KMS-11 (cell line): ENCODE data around the gene TSPAN15.

Experiments used
- H2AFZ ChIP-seq: fragments of 200-600 bp; sonication (generic); 2 replicates; pipeline ENCODE4 v1.6.1; 2016; ENCODE audit warnings: antibody characterized with exemption, mixed run types, low read depth
- H3K27ac ChIP-seq: fragments of 200-600 bp; sonication (generic); 2 replicates; pipeline ENCODE4 v1.6.1; 2016; ENCODE audit warnings: mild to moderate bottlenecking, mixed run types
- H3K27me3 ChIP-seq: fragments of 200-600 bp; sonication (generic); 2 replicates; pipeline ENCODE4 v1.6.1; 2017; ENCODE audit warnings: mild to moderate bottlenecking, low read depth, mixed run types, moderate library complexity; ENCODE audit not compliant: insufficient read depth
- H3K36me3 ChIP-seq: fragments of 200-600 bp; sonication (generic); 2 replicates; pipeline ENCODE4 v1.6.1; 2017; ENCODE audit warnings: mild to moderate bottlenecking, mixed run types; ENCODE audit not compliant: insufficient read depth
- H3K4me1 ChIP-seq: fragments of 200-600 bp; sonication (generic); 2 replicates; pipeline ENCODE4 v1.6.1; 2016; ENCODE audit warnings: mild to moderate bottlenecking, low read depth, mixed run types; ENCODE audit not compliant: poor library complexity, severe bottlenecking
- H3K4me2 ChIP-seq: fragments of 200-600 bp; sonication (generic); 2 replicates; pipeline ENCODE4 v1.7.0; 2016; ENCODE audit warnings: mild to moderate bottlenecking, mixed run types
- H3K4me3 ChIP-seq: fragments of 200-600 bp; sonication (generic); IDR thresholded peaks from 2 replicates; pipeline ENCODE4 v1.6.1; 2017; ENCODE audit warnings: low read depth, low read length, mixed read lengths; ENCODE audit not compliant: insufficient read depth
- H3K79me2 ChIP-seq: fragments of 200-600 bp; sonication (generic); 2 replicates; pipeline ENCODE4 v1.6.1; 2016; ENCODE audit warnings: low read depth, mixed run types; ENCODE audit not compliant: insufficient read depth
- H3K9ac ChIP-seq: fragments of 200-600 bp; sonication (generic); 2 replicates; pipeline ENCODE4 v1.6.1; 2016; ENCODE audit warnings: mild to moderate bottlenecking, mixed run types
- H4K20me1 ChIP-seq: fragments of 200-600 bp; sonication (generic); 2 replicates; pipeline ENCODE4 v1.6.1; 2016; ENCODE audit warnings: mild to moderate bottlenecking, mixed run types; ENCODE audit not compliant: insufficient read depth
- TF ChIP-seq, protein P1 (sequence below): fragments of 200-600 bp; sonication (generic); conservative IDR thresholded peaks from 2 replicates; pipeline ENCODE4 v1.6.1; 2017; ENCODE audit warnings: low read depth, mild to moderate bottlenecking, antibody characterized with exemption, low read length, moderate library complexity, mixed read lengths

The TSPAN15 gene

GRCh38 chr10:69417542-69417941 lies 33.7 kb upstream of the TSPAN15 start:
- TF ChIP-seq, protein P1, sequence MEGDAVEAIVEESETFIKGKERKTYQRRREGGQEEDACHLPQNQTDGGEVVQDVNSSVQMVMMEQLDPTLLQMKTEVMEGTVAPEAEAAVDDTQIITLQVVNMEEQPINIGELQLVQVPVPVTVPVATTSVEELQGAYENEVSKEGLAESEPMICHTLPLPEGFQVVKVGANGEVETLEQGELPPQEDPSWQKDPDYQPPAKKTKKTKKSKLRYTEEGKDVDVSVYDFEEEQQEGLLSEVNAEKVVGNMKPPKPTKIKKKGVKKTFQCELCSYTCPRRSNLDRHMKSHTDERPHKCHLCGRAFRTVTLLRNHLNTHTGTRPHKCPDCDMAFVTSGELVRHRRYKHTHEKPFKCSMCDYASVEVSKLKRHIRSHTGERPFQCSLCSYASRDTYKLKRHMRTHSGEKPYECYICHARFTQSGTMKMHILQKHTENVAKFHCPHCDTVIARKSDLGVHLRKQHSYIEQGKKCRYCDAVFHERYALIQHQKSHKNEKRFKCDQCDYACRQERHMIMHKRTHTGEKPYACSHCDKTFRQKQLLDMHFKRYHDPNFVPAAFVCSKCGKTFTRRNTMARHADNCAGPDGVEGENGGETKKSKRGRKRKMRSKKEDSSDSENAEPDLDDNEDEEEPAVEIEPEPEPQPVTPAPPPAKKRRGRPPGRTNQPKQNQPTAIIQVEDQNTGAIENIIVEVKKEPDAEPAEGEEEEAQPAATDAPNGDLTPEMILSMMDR = no peak

GRCh38 chr10:69418052-69418752 lies 33.1 kb upstream of the TSPAN15 start:
- H3K4me1 ChIP-seq = peaks cover 4% of the 10 kb centered on the region
- H3K4me2 ChIP-seq = no peak overlapping the region
- no peak overlapping the region for H3K27ac ChIP-seq
- no peaks in the 10 kb centered on the region for H4K20me1 ChIP-seq
- TF ChIP-seq, protein P1 = no peak
- H3K79me2 ChIP-seq = no peaks in the 10 kb centered on the region
- no peak overlapping the region for H2AFZ ChIP-seq
- H3K36me3 ChIP-seq = no peaks in the 10 kb centered on the region
- no peaks in the 10 kb centered on the region for H3K27me3 ChIP-seq
- H3K9ac ChIP-seq = no peak overlapping the region
- no peak overlapping the region for H3K4me3 ChIP-seq

More at GRCh38 chr10:69417542-69417941, 33.7 kb upstream of the TSPAN15 start:
- Histone ChIP-seq H2AFZ (no peak overlapping the region), H4K20me1 (no peaks in the 10 kb centered on the region), H3K4me2 (no peak overlapping the region), H3K36me3 (no peaks in the 10 kb centered on the region), H3K79me2 (no peaks in the 10 kb centered on the region), H3K4me1 (peaks cover 4% of the 10 kb centered on the region), H3K27me3 (no peaks in the 10 kb centered on the region), H3K4me3 (no peak overlapping the region), H3K9ac (no peak overlapping the region), H3K27ac (no peak overlapping the region)

DNA sequence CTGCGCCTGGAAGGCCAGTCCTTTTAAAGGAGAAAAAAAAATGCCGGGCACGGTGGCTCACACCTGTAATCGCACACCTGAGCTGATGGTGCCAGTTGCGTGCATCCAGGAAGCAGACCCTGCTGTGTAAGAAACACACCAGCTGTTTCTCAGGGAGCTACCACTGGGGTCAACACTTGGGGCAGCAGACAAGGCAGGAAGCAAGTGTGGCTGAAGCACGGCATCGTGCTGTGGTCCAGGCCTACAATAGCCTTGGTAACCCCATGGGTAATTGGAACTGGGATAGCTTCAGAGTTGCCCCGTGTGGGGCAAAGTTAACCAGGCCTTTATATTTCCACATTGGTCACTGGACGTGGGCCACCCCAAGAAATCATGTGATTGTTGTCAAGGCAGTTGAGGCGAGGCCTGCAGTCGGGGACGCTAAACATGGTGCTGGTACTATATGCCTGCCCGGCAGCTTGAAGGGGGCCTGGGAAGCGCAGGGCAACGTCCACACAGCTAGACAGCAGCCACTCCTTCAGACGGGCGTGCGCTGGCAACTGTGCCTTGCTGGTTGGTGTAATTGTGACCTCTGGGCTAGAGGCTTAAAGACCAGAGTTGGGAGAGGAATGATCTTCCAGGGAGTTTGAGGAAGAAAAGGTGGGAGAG lies 32.0 kb upstream of the TSPAN15 start:
- TF ChIP-seq, protein P1 = no peak

GRCh38 chr10:69419744-69420126 lies 31.5 kb upstream of the TSPAN15 start:
- Histone ChIP-seq H3K4me2 (no peak overlapping the region), H3K9ac (no peak overlapping the region), H3K27ac (no peak overlapping the region), H3K4me1 (peaks cover 4% of the 10 kb centered on the region), H4K20me1 (no peaks in the 10 kb centered on the region), H3K4me3 (no peak overlapping the region), H3K79me2 (no peaks in the 10 kb centered on the region), H3K27me3 (no peaks in the 10 kb centered on the region), H2AFZ (no peak overlapping the region), H3K36me3 (no peaks in the 10 kb centered on the region)
- TF ChIP-seq, protein P1 = no peak

More for the DNA sequence above, 32.0 kb upstream of the TSPAN15 start:
- Histone ChIP-seq H4K20me1 (no peaks in the 10 kb centered on the region), H3K27ac (no peak overlapping the region), H3K4me3 (no peak overlapping the region), H3K9ac (no peak overlapping the region), H3K79me2 (no peaks in the 10 kb centered on the region), H3K36me3 (no peaks in the 10 kb centered on the region), H3K27me3 (no peaks in the 10 kb centered on the region), H3K4me2 (no peak overlapping the region), H3K4me1 (peaks cover 4% of the 10 kb centered on the region), H2AFZ (no peak overlapping the region)
